ENCODE results near the gene CYP27B1. TPM values are rescaled to one million over a fixed set of nuclear protein-coding genes. Genes with fewer than 3 reads are reported as not detected.

CYP27B1 gene
- total RNA-seq, 1 donor from 2014 or later, result not detected

GRCh38 chr12:57782608-57783465 is 16.0 kb upstream of the CYP27B1 start, which contains the start of gene TSFM:
Gene TSFM (plus strand): TSS chr12:57782787. CDS start chr12:57782802, 15 bp downstream.
- Histone ChIP-seq H3K9me3 (replicated peaks) (no peaks in the 10 kb centered on the region), H3K36me3 (peaks cover 35% of the 10 kb centered on the region), H3K27ac (replicated peaks) (peak within 1 kb of the TSS; percentile 81), H3K4me1 (peaks cover 21% of the 10 kb centered on the region), H3K4me3 (peak within 1 kb of the TSS; percentile 96), H3K27me3 (ENCODE audit: low read depth) (no peaks in the 10 kb centered on the region)
- TF ChIP-seq, protein P1, sequence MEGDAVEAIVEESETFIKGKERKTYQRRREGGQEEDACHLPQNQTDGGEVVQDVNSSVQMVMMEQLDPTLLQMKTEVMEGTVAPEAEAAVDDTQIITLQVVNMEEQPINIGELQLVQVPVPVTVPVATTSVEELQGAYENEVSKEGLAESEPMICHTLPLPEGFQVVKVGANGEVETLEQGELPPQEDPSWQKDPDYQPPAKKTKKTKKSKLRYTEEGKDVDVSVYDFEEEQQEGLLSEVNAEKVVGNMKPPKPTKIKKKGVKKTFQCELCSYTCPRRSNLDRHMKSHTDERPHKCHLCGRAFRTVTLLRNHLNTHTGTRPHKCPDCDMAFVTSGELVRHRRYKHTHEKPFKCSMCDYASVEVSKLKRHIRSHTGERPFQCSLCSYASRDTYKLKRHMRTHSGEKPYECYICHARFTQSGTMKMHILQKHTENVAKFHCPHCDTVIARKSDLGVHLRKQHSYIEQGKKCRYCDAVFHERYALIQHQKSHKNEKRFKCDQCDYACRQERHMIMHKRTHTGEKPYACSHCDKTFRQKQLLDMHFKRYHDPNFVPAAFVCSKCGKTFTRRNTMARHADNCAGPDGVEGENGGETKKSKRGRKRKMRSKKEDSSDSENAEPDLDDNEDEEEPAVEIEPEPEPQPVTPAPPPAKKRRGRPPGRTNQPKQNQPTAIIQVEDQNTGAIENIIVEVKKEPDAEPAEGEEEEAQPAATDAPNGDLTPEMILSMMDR (IDR thresholded peaks at IDR 0.05; ENCODE audit: borderline replicate concordance), result peak; percentile 96
- DNase-seq, result peak; percentile 98
- intact Hi-C loops (cut with micrococcal nuclease), result no loop called here

DNA sequence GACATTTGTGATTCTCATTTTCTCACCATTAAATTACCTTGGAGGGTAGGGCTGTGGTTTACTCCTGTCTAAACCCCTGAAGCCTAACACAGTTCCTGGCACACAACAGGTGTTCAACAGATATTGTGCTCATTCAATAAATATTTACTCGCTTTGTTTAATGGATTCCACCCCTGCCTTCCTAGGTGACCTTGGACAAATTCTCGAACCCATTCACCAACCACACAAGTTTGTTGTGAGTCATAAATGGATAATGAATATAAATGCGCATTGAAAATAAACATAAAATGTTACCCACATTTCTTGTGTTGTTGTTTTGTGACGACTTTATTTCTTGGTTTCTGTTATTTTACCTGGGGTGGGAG is 15.3 kb upstream of the CYP27B1 start:
- Histone ChIP-seq H3K4me3 (peak overlapping the region; percentile 96), H3K27ac (replicated peaks) (peak overlapping the region; percentile 81), H3K36me3 (peaks cover 28% of the 10 kb centered on the region), H3K9me3 (replicated peaks) (no peaks in the 10 kb centered on the region), H3K4me1 (peaks cover 21% of the 10 kb centered on the region), H3K27me3 (ENCODE audit: low read depth) (no peaks in the 10 kb centered on the region)
- TF ChIP-seq, protein P1 (IDR thresholded peaks at IDR 0.05; ENCODE audit: borderline replicate concordance), result no peak
- intact Hi-C loops (cut with micrococcal nuclease), result no loop called here
- DNase-seq, result no peak

DNA sequence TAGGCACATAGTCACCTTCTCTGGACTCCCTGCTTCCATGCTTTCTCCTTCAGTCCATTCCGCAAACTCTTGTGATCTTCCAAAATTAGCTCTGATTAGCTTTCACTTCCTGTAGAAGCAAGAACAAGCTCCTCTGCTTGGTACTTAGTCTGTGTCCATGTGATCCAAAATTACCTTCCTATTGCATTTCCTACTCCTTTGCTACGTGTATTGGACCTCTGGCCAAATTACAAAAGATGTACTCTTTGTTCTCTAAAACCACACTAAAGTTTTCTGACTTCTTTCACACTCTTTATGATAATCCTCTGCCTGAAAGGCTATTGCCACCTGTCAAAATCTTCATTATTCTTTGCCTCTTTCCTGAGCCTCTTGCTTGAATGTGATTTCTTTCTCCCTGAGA is 14.9 kb upstream of the CYP27B1 start:
- H3K27me3 ChIP-seq (ENCODE audit: low read depth), result no peaks in the 10 kb centered on the region
- peaks cover 24% of the 10 kb centered on the region for H3K36me3 ChIP-seq
- no peak for DNase-seq
- H3K4me3 ChIP-seq, result no peak overlapping the region
- H3K9me3 ChIP-seq (replicated peaks), result no peaks in the 10 kb centered on the region
- intact Hi-C loops (cut with micrococcal nuclease), result no loop called here
- peaks cover 21% of the 10 kb centered on the region for H3K4me1 ChIP-seq
- TF ChIP-seq, protein P1 (IDR thresholded peaks at IDR 0.05; ENCODE audit: borderline replicate concordance), result no peak
- H3K27ac ChIP-seq (replicated peaks), result no peak overlapping the region

- intact Hi-C loops (cut with micrococcal nuclease), result no loop called here
- Histone ChIP-seq H3K27me3 (ENCODE audit: low read depth) (no peaks in the 10 kb centered on the region), H3K27ac (replicated peaks) (no peak overlapping the region), H3K4me1 (peaks cover 21% of the 10 kb centered on the region), H3K4me3 (no peak overlapping the region), H3K9me3 (replicated peaks) (no peaks in the 10 kb centered on the region), H3K36me3 (peaks cover 19% of the 10 kb centered on the region)
- TF ChIP-seq, protein P1 (IDR thresholded peaks at IDR 0.05; ENCODE audit: borderline replicate concordance), result no peak
- DNase-seq, result no peak
Measured at GRCh38 chr12:57781244-57781643, 14.4 kb upstream of the CYP27B1 start.

DNA sequence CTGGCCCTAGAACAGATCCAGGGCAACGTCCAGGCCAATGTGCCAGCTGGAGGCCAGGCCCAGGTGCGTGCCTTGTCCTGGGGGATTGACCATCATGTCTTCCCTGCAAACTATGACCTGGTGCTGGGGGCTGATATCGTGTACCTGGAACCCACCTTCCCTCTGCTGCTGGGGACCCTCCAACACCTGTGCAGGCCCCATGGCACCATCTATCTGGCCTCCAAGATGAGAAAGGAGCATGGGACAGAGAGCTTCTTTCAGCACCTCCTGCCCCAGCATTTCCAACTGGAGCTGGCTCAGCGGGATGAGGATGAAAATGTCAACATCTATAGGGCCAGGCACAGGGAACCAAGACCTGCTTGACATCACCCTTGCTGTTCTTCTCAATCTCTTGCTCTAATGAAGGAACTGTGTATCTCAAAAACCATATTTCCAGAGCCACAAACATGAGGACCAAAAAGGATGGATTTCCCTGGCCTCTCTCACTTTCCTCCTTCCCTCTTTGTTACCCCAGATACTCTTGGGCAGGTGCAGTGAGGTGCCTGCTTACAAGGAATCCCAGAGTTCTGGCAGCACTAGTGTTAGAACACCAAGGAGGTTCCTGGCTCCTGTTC is 13.5 kb upstream of the CYP27B1 start:
- intact Hi-C loops (cut with micrococcal nuclease), result no loop called here
- TF ChIP-seq, protein P1 (IDR thresholded peaks at IDR 0.05; ENCODE audit: borderline replicate concordance), result no peak
- peaks cover 21% of the 10 kb centered on the region for H3K4me1 ChIP-seq
- H3K4me3 ChIP-seq, result no peak overlapping the region
- H3K27ac ChIP-seq (replicated peaks), result no peak overlapping the region
- no peaks in the 10 kb centered on the region for H3K9me3 ChIP-seq (replicated peaks)
- H3K36me3 ChIP-seq, result peaks cover 10% of the 10 kb centered on the region
- no peaks in the 10 kb centered on the region for H3K27me3 ChIP-seq (ENCODE audit: low read depth)
- no peak for DNase-seq
